Upper lobe of right lung (tissue), 1 donor: ENCODE results near the gene AFG3L2. TPM values are rescaled to one million over a fixed set of nuclear protein-coding genes. Genes with fewer than 3 reads are reported as not detected.

Source experiments
- ATAC-seq: fragments of 200-7000 bp; cut with Tn5 transposase; one replicate; pipeline ENCODE4 v1.9.1; 2020; ENCODE audit warnings: mild to moderate bottlenecking, moderate library complexity
- DNase-seq: peaks from one replicate; pipeline ENCODE4 v3.0.0-alpha.2; 2020
- H3K27ac ChIP-seq: fragments of 200-600 bp; one replicate; pipeline ENCODE4 v1.8.0; 2022
- H3K27me3 ChIP-seq: fragments of 200-600 bp; one replicate; pipeline ENCODE4 v1.8.0; 2022; ENCODE audit warnings: mild to moderate bottlenecking
- H3K36me3 ChIP-seq: fragments of 200-600 bp; one replicate; pipeline ENCODE4 v1.8.0; 2022
- H3K4me1 ChIP-seq: fragments of 200-600 bp; one replicate; pipeline ENCODE4 v1.8.0; 2022
- H3K4me3 ChIP-seq: fragments of 200-600 bp; one replicate; pipeline ENCODE4 v1.8.0; 2022; ENCODE audit warnings: mild to moderate bottlenecking
- H3K9me3 ChIP-seq: fragments of 200-600 bp; one replicate; pipeline ENCODE4 v1.8.0; 2022
- intact Hi-C: fragments of 100-400 bp; cut with DNase I; formaldehyde crosslinking; loops from one replicate; pipeline ENCODE4 v1.11.0; 2022
- total RNA-seq: library from RNA; stranded (reverse); fragmentation: NEBNext Ultra II Directional; extraction: Animal tissue kit (Norgen Biotek cat#: 25700); gene quantifications from one replicate; pipeline ENCODE4 v1.2.1, GENCODE V29; 2021
- TF ChIP-seq, protein P1 (sequence below): fragments of 200-600 bp; IDR thresholded peaks from one replicate; pipeline ENCODE4 v1.8.0; 2022; ENCODE audit warnings: antibody characterized with exemption
- donor health status: DM: no; HTN: yes; CAD: no; lungs with severe emphysema.

The AFG3L2 gene
- total RNA-seq, 1 donor from 2014 or later, result 35.4 TPM

DNA sequence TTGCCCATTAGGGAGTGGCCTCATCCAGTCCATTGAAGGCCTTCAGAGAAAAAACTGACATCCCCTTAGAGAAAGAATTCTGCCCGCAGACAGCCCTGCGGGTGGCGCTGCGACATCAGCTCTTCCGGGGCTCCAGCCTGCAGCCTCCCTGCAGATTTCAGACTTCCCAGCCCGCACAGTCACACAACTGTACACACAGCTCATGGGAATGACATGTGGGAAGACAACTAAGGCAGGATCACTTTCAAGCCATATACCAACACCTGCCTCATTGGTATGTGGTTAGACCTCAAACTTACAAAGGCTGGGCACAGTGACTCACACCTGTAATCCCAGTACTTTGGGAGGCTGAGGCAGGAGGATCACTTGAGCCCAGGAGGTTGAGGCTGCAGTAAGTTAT lies 93.8 kb downstream of the AFG3L2 start:
- Histone ChIP-seq H3K4me1 (peaks cover 17% of the 10 kb centered on the region), H3K4me3 (no peak overlapping the region), H3K27me3 (peaks cover 12% of the 10 kb centered on the region), H3K36me3 (no peaks in the 10 kb centered on the region), H3K9me3 (no peaks in the 10 kb centered on the region), H3K27ac (no peak overlapping the region)
- ATAC-seq, result no peak
- no peak for DNase-seq
- intact Hi-C loops, result no loop called here
- TF ChIP-seq, protein P1, sequence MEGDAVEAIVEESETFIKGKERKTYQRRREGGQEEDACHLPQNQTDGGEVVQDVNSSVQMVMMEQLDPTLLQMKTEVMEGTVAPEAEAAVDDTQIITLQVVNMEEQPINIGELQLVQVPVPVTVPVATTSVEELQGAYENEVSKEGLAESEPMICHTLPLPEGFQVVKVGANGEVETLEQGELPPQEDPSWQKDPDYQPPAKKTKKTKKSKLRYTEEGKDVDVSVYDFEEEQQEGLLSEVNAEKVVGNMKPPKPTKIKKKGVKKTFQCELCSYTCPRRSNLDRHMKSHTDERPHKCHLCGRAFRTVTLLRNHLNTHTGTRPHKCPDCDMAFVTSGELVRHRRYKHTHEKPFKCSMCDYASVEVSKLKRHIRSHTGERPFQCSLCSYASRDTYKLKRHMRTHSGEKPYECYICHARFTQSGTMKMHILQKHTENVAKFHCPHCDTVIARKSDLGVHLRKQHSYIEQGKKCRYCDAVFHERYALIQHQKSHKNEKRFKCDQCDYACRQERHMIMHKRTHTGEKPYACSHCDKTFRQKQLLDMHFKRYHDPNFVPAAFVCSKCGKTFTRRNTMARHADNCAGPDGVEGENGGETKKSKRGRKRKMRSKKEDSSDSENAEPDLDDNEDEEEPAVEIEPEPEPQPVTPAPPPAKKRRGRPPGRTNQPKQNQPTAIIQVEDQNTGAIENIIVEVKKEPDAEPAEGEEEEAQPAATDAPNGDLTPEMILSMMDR, result no peak

DNA sequence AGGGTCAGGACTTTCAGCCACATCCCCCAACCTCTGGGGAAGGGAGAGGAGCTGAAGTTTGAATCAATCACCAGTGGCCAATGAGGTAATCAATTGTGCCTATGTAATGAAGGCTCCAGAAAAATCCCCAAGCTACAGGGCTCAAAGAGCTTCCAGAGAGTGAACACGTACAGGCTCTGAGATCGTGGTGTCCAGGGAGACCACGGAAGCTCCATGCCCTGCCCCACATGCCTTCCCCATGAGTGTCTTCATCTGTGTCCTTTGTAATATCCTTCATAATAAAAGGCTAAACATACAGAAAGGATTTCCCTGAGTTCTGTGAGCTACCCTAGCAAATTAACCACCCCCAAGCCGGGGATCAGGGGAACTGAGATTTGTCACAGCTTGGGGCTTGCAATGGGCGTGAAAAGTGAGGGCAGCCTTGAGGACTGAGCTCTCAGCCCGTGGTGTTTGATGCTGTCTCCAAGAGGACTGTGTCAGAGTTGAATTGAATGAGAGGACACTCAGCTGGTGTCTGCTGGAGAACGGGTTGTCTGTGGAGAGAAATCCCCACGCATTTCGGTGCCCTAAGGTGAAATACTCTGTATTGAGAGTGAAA lies 94.5 kb downstream of the AFG3L2 start:
- no peak for ATAC-seq
- TF ChIP-seq, protein P1, result no peak

DNA sequence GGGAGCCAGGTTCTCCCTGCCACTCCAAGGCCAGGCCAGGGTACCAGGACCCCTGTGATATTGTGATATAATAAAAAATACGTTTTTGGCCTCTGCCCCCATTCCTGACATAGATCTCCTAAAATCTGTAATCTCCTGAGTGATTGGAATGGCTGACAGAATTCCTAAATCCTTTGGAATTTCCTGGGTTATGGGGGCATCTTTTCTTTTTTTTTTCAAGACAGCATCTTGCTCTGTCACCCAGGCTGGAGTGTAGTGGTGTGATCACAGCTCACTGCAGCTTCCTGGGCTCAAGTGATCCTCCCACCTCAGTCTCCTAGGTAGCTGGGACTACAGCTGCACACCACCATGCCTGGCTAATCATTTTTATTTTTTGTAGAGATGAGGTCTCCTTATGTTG lies 95.2 kb downstream of the AFG3L2 start:
- TF ChIP-seq, protein P1, result no peak

More for the DNA sequence above, 94.5 kb downstream of the AFG3L2 start:
- H3K36me3 ChIP-seq, result no peaks in the 10 kb centered on the region
- no peak overlapping the region for H3K27ac ChIP-seq
- peaks cover 6% of the 10 kb centered on the region for H3K27me3 ChIP-seq
- no peaks in the 10 kb centered on the region for H3K9me3 ChIP-seq
- intact Hi-C loops, result no loop called here
- H3K4me3 ChIP-seq, result no peak overlapping the region
- H3K4me1 ChIP-seq, result peaks cover 15% of the 10 kb centered on the region
- no peak for DNase-seq

DNA sequence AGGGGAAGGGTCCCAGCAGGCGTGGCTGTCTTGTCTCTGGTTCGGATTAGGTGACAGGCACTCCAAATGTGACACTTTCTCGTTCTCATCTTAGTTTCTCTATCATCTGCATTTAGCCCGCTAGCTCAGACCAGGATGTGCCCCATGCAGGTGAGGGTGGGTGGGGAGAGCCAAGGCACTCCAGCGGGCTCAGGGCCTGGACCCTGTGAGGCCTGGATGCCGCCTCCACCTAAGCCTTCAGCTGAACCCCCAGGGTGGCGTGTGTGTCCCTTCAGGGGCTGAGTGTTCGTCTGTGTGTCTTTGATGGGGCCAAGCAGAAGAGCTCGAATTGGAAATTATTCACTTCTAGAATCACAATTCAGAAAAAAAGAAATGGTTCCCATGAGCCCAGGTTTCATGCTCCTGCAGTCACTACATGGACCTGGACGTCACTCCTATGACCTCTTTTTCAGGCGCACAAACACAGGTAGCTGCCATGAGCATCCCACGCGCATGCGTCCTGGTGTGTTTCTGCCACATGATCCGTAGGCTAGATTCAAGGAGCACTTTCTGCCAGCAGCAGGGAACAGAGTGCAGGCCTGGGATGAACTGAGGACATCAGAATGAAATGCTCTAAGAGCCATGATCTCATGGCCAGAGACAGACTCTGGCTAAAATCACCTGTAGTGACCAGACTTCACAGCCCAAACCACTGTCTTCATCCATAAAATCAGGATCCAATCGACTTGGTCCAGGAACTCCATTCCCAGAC lies 97.1 kb downstream of the AFG3L2 start:
- Histone ChIP-seq H3K4me1 (peaks cover 15% of the 10 kb centered on the region), H3K4me3 (peak overlapping the region; percentile 44)

More for the DNA sequence above, 95.2 kb downstream of the AFG3L2 start:
- no peak for ATAC-seq
- no peak for DNase-seq
- no peaks in the 10 kb centered on the region for H3K36me3 ChIP-seq
- peaks cover 15% of the 10 kb centered on the region for H3K4me1 ChIP-seq
- H3K9me3 ChIP-seq, result no peaks in the 10 kb centered on the region
- no peak overlapping the region for H3K27ac ChIP-seq
- intact Hi-C loops, result no loop called here
- no peaks in the 10 kb centered on the region for H3K27me3 ChIP-seq
- no peak overlapping the region for H3K4me3 ChIP-seq

More for the DNA sequence above, 97.1 kb downstream of the AFG3L2 start:
- Histone ChIP-seq H3K36me3 (no peaks in the 10 kb centered on the region), H3K27me3 (no peaks in the 10 kb centered on the region), H3K27ac (peak overlapping the region; percentile 90), H3K9me3 (no peaks in the 10 kb centered on the region)
- ATAC-seq (no peak), DNase-seq (no peak)
- intact Hi-C loops, result no loop called here
- TF ChIP-seq, protein P1, result no peak

Other genes starting within 250 kb of the AFG3L2 start
- not detected for gene CIDEA, start 122.9 kb downstream of the AFG3L2 start, total RNA-seq
- 110 TPM for gene TUBB6, start 69.0 kb downstream of the AFG3L2 start, total RNA-seq
- gene PRELID3A, start 30.7 kb upstream of the AFG3L2 start, total RNA-seq, result 4.1 TPM